Measurements from ENCODE around the gene SIAH2. TPM values are rescaled to one million over a fixed set of nuclear protein-coding genes. Genes with fewer than 3 reads are reported as not detected.

SIAH2 gene
- total RNA-seq, 2 donors from 2014 or later, result 14.8 to 30.0 TPM

DNA sequence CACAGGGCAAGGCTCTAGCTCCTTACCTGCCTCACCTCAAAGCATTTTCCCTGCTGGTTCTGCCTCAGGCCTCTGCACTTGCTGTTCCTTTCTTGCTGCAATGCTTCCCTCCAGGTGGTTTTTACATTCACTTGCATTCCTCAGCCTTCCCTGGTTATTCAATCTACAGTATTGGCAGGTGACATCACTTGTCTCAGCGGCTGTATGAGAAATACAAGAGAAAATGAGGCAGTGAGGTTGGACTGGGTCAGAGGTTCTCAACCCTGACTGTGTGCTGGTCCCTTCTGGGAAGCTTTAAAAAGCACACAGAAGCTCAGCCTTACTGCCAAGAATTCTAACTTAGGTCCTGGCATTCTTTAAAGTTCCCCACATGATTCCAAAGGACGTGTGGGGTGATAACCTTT lies 26.7 kb downstream of the SIAH2 start:
- Histone ChIP-seq H3K9me3 (no peaks in the 10 kb centered on the region), H3K4me3 (no peak overlapping the region), H3K27me3 (no peaks in the 10 kb centered on the region), H3K4me1 (peaks cover 0 to 25% of the 10 kb centered on the region in 2 donors), H3K36me3 (no peaks in the 10 kb centered on the region), H3K27ac (no peak overlapping the region)
- TF ChIP-seq, protein P1, sequence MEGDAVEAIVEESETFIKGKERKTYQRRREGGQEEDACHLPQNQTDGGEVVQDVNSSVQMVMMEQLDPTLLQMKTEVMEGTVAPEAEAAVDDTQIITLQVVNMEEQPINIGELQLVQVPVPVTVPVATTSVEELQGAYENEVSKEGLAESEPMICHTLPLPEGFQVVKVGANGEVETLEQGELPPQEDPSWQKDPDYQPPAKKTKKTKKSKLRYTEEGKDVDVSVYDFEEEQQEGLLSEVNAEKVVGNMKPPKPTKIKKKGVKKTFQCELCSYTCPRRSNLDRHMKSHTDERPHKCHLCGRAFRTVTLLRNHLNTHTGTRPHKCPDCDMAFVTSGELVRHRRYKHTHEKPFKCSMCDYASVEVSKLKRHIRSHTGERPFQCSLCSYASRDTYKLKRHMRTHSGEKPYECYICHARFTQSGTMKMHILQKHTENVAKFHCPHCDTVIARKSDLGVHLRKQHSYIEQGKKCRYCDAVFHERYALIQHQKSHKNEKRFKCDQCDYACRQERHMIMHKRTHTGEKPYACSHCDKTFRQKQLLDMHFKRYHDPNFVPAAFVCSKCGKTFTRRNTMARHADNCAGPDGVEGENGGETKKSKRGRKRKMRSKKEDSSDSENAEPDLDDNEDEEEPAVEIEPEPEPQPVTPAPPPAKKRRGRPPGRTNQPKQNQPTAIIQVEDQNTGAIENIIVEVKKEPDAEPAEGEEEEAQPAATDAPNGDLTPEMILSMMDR (IDR thresholded peaks at IDR 0.05), result no peak
- no peak for DNase-seq (ENCODE audit: low spot score)

GRCh38 chr3:150734795-150735119 lies 28.2 kb downstream of the SIAH2 start:
- Histone ChIP-seq H3K27ac (no peak overlapping the region), H3K27me3 (no peaks in the 10 kb centered on the region), H3K4me1 (peaks cover 0 to 25% of the 10 kb centered on the region in 2 donors), H3K36me3 (no peaks in the 10 kb centered on the region), H3K9me3 (no peaks in the 10 kb centered on the region), H3K4me3 (no peak overlapping the region)
- DNase-seq (ENCODE audit: low spot score), result no peak
- TF ChIP-seq, protein P1 (IDR thresholded peaks at IDR 0.05), result no peak

DNA sequence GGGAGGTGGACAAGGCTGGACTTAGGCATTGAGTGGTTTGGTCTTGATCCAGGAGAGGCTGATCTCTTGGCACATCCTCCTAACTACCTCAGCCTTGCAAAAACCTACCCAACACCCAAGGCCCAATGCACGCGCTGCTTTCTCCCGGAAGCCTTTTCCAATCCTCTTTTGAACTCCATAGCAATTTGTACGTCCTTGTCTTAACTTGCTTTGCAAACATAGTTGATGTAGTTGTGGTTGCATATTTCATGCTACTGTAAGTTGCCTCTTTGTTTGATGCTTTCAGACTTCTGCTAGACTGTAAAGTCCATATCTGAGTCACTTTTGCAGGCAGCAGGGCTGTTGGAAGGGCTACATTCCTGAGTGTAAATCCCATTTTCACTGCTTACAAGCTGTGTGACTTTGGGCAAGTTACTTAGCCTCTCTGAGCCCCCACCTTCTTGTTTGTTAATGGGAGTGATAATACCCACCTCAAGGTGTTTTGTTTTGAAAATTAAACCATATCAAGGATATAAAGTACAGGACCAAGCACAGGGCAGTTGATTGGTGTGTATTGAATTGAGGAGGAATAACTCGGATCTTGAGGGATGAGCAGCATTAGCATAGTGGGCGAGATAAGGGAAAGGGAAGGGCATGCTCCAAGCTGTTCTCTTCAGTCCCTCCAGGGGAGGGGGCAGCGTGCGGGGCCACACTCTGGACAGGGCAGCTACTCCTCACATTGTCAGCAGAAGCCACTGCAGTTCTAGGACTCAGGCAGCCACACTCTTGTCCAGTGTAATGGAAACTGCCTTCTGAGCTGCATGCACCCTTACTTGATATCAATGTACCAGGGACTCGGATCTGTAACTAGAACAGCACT lies 28.8 kb downstream of the SIAH2 start:
- TF ChIP-seq, protein P1 (IDR thresholded peaks at IDR 0.05), result no peak
- no peaks in the 10 kb centered on the region for H3K9me3 ChIP-seq
- no peaks in the 10 kb centered on the region for H3K36me3 ChIP-seq
- H3K4me3 ChIP-seq, result no peak overlapping the region
- DNase-seq (ENCODE audit: low spot score), result no peak
- H3K27me3 ChIP-seq, result no peaks in the 10 kb centered on the region
- H3K4me1 ChIP-seq, result peaks cover 0 to 25% of the 10 kb centered on the region in 2 donors
- no peak overlapping the region for H3K27ac ChIP-seq

DNA sequence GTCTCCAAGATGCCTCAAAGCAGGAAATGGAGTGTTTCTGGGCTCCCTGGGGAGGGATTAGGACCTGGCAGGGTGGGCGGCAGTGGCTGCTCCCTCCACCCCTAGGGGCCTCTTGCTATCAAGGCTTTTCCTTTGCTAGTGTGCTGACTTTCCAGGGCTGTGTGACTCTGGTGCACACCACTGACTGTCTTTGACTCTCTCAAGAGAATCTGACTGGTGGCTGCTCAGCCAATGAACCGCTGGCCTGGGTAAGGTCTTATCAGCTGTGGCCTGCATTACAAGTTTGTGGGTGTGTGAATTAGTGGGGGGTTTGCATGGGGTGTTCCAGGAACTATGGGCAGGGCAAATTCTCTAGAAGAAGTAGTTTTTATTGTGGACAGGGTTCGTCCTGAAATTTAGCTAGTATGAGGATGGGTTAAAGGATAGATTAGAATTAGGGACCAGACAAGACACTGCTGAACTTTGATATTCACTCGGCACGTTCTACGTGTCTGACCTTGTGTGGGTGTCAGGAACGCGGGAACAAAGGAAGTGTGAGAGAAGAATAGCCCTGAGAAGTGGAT lies 29.5 kb downstream of the SIAH2 start:
- no peak overlapping the region for H3K4me3 ChIP-seq
- H3K27ac ChIP-seq, result no peak overlapping the region
- TF ChIP-seq, protein P1 (IDR thresholded peaks at IDR 0.05), result no peak
- peaks cover 0 to 23% of the 10 kb centered on the region in 2 donors for H3K4me1 ChIP-seq
- H3K27me3 ChIP-seq, result no peaks in the 10 kb centered on the region
- DNase-seq (ENCODE audit: low spot score), result no peak
- no peaks in the 10 kb centered on the region for H3K9me3 ChIP-seq
- H3K36me3 ChIP-seq, result no peaks in the 10 kb centered on the region

GRCh38 chr3:150729682-150730360 lies 33.1 kb downstream of the SIAH2 start:
- Histone ChIP-seq H3K36me3 (no peaks in the 10 kb centered on the region), H3K27ac (no peak overlapping the region), H3K9me3 (no peaks in the 10 kb centered on the region), H3K4me3 (no peak overlapping the region), H3K27me3 (no peaks in the 10 kb centered on the region), H3K4me1 (peaks cover 0 to 10% of the 10 kb centered on the region in 2 donors)
- no peak for DNase-seq (ENCODE audit: low spot score)
- TF ChIP-seq, protein P1 (IDR thresholded peaks at IDR 0.05), result no peak
